Endodermal cell (in vitro differentiated cells): ENCODE measurements around the gene JAZF1. TPM values are rescaled to one million over a fixed set of nuclear protein-coding genes. Genes with fewer than 3 reads are reported as not detected.

Source experiments
- DNase-seq: peaks from one replicate; pipeline ENCODE4 v3.0.0-alpha.2; 2017
- H3K27ac ChIP-seq: 2 replicates; pipeline ENCODE4 v1.5.1; 2013; ENCODE audit warnings: mild to moderate bottlenecking, low read depth, low read length, moderate library complexity
- H3K27me3 ChIP-seq: 2 replicates; pipeline ENCODE4 v1.6.1; 2013; ENCODE audit warnings: mild to moderate bottlenecking, low read length, moderate library complexity; ENCODE audit not compliant: insufficient read depth, control insufficient read depth, poor library complexity, severe bottlenecking
- H3K36me3 ChIP-seq: 2 replicates; pipeline ENCODE4 v1.7.0; 2013; ENCODE audit warnings: mild to moderate bottlenecking, low read length, moderate library complexity; ENCODE audit not compliant: control insufficient read depth, insufficient read depth
- H3K4me1 ChIP-seq: one replicate; pipeline ENCODE4 v1.7.0; 2013; ENCODE audit warnings: low read length; ENCODE audit not compliant: control insufficient read depth, insufficient read depth
- H3K4me3 ChIP-seq: 2 replicates; pipeline ENCODE4 v1.5.1; 2013; ENCODE audit warnings: mild to moderate bottlenecking, low read length, moderate library complexity
- H3K9ac ChIP-seq: 2 replicates; pipeline ENCODE4 v1.6.1; 2013; ENCODE audit warnings: mild to moderate bottlenecking, low read length, moderate library complexity; ENCODE audit not compliant: poor library complexity, severe bottlenecking; ENCODE audit errors: extremely low read depth
- H3K9me3 ChIP-seq: 2 replicates; pipeline ENCODE4 v1.6.1; 2013; ENCODE audit warnings: mild to moderate bottlenecking, low read length, moderate library complexity; ENCODE audit not compliant: control insufficient read depth
- H3K27ac Mint-ChIP-seq: 2 replicates; pipeline ENCODE4 v1.8.0; 2020; ENCODE audit warnings: mixed read lengths
- H3K27me3 Mint-ChIP-seq: 2 replicates; pipeline ENCODE4 v1.8.0; 2021; ENCODE audit warnings: mild to moderate bottlenecking, mixed read lengths; ENCODE audit not compliant: insufficient read depth
- H3K36me3 Mint-ChIP-seq: 2 replicates; pipeline ENCODE4 v1.8.0; 2020; ENCODE audit warnings: low read depth, mixed read lengths
- H3K4me1 Mint-ChIP-seq: 2 replicates; pipeline ENCODE4 v1.8.0; 2020; ENCODE audit warnings: mixed read lengths
- H3K4me3 Mint-ChIP-seq: 2 replicates; pipeline ENCODE4 v1.8.0; 2020; ENCODE audit warnings: mild to moderate bottlenecking, moderate library complexity, mixed read lengths
- H3K9me3 Mint-ChIP-seq: 2 replicates; pipeline ENCODE4 v1.8.0; 2020; ENCODE audit warnings: mild to moderate bottlenecking, mixed read lengths
- CTCF ChIP-seq: fragments of 200-600 bp; sonication (generic); conservative IDR thresholded peaks from 2 replicates; pipeline ENCODE4 v1.5.0; 2021; ENCODE audit warnings: antibody characterized with exemption, mild to moderate bottlenecking
- WGBS, 2 experiments: methylation state at CpG; one replicate each; pipeline versions ENCODE4 v1.1.5 to v1.1.7; 2013; ENCODE audit warnings: missing lambda C conversion rate in 2 of 2, mixed read lengths in 1 of 2; ENCODE audit not compliant: insufficient coverage in 1 of 2, insufficient read length in 1 of 2; 5-methylcytosine and 5-hydroxymethylcytosine counted together
- total RNA-seq, 2 donors: library from RNA; stranded (reverse); fragmentation: NEBNext Ultra II Directional in 1 of 2; extraction: Animal tissue kit (Norgen Biotek cat#: 25700) in 1 of 2; gene quantifications; 2 replicates in 1 of 2; 3 replicates in 1 of 2; pipeline ENCODE4 v1.2.1, GENCODE V29; 2021

The JAZF1 gene
- total RNA-seq, 2 donors from 2014 or later = 18.3 to 33.6 TPM

GRCh38 chr7:28088901-28089714, 91.5 kb downstream of the JAZF1 start:
- no peak for TF ChIP-seq CTCF
- H3K4me1 ChIP-seq = no peaks in the 10 kb centered on the region
- 95% methylated on average over 6 of the region's 6 CpGs for WGBS, 2 experiments
- no peak overlapping the region for H3K9ac ChIP-seq
- no peaks in the 10 kb centered on the region for H3K27me3 ChIP-seq
- H3K4me3 ChIP-seq = no peak overlapping the region
- DNase-seq = no peak
- H3K4me1 Mint-ChIP-seq = peaks cover 13% of the 10 kb centered on the region
- no peaks in the 10 kb centered on the region for H3K9me3 ChIP-seq
- no peaks in the 10 kb centered on the region for H3K27me3 Mint-ChIP-seq
- no peak overlapping the region for H3K4me3 Mint-ChIP-seq
- peaks cover 6% of the 10 kb centered on the region for H3K36me3 ChIP-seq
- peaks cover 9% of the 10 kb centered on the region for H3K36me3 Mint-ChIP-seq
- no peaks in the 10 kb centered on the region for H3K9me3 Mint-ChIP-seq
- H3K27ac ChIP-seq = no peak overlapping the region
- H3K27ac Mint-ChIP-seq = no peak overlapping the region

- H3K27ac Mint-ChIP-seq = no peak overlapping the region
- Histone ChIP-seq H3K36me3 (peaks cover 2% of the 10 kb centered on the region), H3K27ac (no peak overlapping the region), H3K9me3 (no peaks in the 10 kb centered on the region), H3K4me1 (no peaks in the 10 kb centered on the region), H3K4me3 (no peak overlapping the region), H3K27me3 (no peaks in the 10 kb centered on the region), H3K9ac (no peak overlapping the region)
- H3K9me3 Mint-ChIP-seq = no peaks in the 10 kb centered on the region
- no peak for DNase-seq
- no peak overlapping the region for H3K4me3 Mint-ChIP-seq
- H3K36me3 Mint-ChIP-seq = peaks cover 1% of the 10 kb centered on the region
- WGBS, 2 experiments = 79 to 80% methylated on average over 3 to 4 of the region's 4 CpGs
- TF ChIP-seq CTCF = no peak
- H3K27me3 Mint-ChIP-seq = no peaks in the 10 kb centered on the region
- H3K4me1 Mint-ChIP-seq = peaks cover 6% of the 10 kb centered on the region
Measured at GRCh38 chr7:28088032-28088431, 92.6 kb downstream of the JAZF1 start.

- H3K9ac ChIP-seq = no peak overlapping the region
- no peaks in the 10 kb centered on the region for H3K9me3 Mint-ChIP-seq
Measured at GRCh38 chr7:28086198-28086597, 94.4 kb downstream of the JAZF1 start.

More at GRCh38 chr7:28086198-28086597, 94.4 kb downstream of the JAZF1 start:
- Mint-ChIP-seq H3K4me1 (peaks cover 6% of the 10 kb centered on the region), H3K4me3 (no peak overlapping the region), H3K27ac (no peak overlapping the region), H3K36me3 (no peaks in the 10 kb centered on the region), H3K27me3 (no peaks in the 10 kb centered on the region)
- DNase-seq = no peak
- no peaks in the 10 kb centered on the region for H3K36me3 ChIP-seq
- TF ChIP-seq CTCF = no peak
- no peaks in the 10 kb centered on the region for H3K9me3 ChIP-seq
- 93 to 100% methylated on average over 1 to 2 of the region's 2 CpGs for WGBS, 2 experiments
- no peak overlapping the region for H3K27ac ChIP-seq
- no peak overlapping the region for H3K4me3 ChIP-seq
- H3K27me3 ChIP-seq = no peaks in the 10 kb centered on the region
- no peaks in the 10 kb centered on the region for H3K4me1 ChIP-seq
